OCI-M1 (cell line): ENCODE measurements around the gene FAM50A.

ENCODE experiments used
- DNase-seq: peaks from one replicate; lab custom pipeline; 2025; lab: John Stamatoyannopoulos, UW

Gene FAM50A

DNA sequence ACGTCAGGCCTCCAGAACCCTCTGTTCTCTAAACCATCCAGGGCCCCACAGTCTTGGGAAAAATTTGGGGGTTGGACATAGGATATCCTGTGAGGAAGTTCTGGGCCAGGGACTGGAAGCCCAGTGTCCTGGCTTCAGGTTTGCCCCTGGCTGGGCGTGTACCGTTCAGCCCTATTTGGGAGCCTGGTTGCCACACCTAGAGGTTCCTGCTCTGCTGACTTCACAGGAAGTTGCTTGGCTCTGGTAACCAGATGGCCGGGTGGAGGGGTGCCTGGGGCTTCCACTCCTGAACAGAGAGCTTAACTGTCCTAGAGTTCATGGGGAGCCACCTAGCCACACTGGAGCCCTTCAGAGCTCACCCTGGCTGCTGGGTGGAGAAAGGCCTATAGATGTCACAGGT lies 31.5 kb upstream of the FAM50A start:
- peak; percentile 3 for DNase-seq

DNA sequence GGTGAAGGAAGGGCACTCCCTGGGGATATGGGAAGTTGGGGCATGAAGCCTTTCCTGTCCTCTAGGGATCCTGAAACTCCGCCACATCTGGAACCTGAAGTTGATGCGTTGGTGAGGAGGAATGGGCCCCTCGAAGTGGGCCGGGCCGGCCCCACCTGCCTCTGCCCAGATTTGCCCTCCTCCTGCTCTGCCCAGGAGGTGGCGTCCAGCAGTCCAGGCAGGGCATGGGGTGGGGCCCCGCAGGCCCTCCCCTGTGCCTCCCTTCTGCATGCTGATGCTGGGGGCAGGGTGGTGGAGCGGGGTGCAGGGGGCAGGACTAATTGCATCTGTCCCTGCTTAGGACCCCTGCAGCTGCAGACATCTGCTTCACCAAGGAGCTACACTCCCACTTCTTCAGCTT lies 30.8 kb upstream of the FAM50A start:
- DNase-seq, result no peak

DNA sequence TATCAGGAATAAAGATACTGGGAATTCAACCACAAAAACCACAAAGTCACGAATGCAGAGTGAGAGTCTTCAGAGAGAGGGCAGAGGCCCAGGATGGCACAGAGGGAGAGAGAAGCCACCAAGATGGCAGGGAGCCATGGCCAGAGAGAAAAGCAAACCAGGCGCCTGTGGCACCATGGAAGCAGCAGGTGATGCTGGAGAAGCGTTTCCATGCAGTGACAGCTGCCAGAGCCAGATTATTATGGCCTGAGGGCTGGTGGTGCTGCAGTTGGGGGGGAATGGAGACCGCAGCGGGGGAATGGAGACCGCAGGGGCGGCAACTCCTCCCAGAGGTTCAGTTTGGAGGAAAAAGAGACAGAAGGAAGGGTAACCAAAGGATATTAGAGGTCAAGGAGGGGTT lies 26.8 kb upstream of the FAM50A start:
- peak; percentile 84 for DNase-seq

DNA sequence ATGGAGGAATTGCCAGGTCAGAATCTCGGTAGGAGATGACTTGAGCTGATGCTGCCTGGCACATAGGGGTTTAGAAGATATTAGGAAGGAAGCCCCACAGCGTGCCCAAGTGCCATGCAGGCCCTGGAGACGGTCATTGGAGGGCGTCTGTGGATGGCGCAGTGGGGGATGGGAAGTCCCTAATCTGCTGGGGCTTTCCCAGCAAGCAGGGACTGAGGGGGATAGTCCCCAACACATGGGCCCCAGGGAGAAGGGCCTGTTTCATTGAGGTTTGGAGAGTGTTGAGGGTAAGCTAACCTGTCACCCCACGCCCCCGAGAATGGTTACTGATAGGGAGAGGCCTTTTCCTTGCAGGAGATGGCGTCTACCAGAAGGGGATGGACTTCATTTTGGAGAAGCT lies 24.8 kb upstream of the FAM50A start:
- DNase-seq, result no peak

DNA sequence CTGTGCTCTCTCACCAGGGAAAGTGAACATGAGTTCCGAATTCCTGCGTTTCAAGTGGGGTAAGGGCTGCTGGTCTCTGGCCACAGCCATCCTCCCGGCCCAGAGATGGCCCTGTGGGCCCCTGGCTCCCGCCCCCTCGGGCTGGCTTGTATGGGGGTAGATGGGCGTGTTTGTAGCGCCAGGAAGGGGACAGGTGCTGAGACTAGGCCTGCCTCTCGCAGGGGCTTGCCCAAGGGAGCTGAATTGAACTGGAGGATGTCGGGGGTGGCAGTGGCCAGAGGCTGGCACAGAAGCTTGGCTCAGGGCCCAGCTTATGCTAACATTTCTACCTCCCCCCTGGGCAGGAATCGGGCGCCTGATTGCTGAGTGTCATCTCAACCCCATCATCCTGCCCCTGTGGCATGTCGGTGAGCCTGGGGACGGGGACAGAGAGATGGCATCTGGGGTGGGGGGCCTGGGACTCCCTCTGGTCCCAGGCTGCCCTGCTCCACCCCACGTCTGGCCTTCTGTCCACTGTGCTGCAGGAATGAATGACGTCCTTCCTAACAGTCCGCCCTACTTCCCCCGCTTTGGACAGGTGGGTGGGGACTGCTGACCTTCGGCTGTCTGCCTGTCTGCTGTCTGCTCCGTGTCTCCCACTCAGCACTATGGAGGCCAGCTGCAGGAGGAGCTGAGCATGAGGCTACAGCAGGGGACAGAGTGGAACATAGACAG lies 24.1 kb upstream of the FAM50A start:
- DNase-seq, result no peak

DNA sequence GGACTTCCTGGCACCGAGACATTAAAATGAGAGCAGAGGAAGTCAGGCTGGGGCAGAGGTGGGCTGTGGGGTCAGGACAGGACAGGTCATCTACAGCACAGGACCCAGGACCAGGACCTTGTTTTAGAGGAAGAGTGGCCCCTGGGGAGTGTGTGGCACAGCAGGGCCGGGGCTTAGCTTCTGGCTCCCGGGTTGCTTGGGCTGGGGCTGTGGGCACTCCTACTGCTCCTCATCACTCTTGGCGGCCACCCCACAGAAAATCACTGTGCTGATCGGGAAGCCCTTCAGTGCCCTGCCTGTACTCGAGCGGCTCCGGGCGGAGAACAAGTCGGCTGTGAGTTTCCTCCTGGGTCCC lies 23.6 kb upstream of the FAM50A start:
- no peak for DNase-seq

DNA sequence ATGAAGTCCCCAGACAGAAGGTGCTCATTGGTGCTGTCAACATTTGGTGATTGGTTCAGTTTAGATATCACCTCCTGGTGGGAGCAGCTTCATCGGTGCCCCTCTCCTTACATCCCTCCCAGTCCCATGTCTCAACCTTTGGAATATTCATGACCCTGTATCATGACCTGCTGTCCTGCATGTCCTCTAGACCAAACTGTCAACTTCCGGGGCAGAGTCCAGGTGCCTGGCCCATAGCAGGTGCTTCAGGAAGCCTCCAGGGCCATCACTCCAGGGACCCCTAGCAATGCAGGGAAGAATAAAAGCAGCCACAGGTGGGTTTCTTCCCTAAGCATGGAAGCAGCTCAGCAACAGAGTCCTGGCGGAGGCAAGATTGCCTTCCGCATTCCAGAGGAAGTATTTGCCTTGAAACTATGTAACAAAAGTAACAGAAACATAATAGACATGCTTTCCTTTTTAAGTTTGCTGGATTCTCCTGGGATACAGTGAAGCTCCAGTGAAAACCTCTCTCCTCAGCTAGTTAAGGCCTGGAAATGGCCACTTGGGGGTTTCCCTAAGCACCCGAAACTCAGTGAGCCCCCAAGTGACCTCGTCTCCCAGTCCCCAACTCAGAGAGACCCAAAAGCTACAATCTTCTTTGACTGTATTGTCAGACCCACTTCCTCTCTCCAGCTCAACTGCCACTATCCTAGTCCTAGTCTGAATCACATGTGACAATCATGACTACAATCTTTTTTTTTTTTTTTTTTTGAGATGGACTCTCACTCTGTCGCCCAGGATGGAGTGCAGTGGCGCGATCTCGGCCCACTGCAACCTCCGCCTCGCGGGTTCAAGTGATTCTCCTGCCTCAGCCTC lies 16.8 kb upstream of the FAM50A start:
- peak; percentile 24 for DNase-seq

DNA sequence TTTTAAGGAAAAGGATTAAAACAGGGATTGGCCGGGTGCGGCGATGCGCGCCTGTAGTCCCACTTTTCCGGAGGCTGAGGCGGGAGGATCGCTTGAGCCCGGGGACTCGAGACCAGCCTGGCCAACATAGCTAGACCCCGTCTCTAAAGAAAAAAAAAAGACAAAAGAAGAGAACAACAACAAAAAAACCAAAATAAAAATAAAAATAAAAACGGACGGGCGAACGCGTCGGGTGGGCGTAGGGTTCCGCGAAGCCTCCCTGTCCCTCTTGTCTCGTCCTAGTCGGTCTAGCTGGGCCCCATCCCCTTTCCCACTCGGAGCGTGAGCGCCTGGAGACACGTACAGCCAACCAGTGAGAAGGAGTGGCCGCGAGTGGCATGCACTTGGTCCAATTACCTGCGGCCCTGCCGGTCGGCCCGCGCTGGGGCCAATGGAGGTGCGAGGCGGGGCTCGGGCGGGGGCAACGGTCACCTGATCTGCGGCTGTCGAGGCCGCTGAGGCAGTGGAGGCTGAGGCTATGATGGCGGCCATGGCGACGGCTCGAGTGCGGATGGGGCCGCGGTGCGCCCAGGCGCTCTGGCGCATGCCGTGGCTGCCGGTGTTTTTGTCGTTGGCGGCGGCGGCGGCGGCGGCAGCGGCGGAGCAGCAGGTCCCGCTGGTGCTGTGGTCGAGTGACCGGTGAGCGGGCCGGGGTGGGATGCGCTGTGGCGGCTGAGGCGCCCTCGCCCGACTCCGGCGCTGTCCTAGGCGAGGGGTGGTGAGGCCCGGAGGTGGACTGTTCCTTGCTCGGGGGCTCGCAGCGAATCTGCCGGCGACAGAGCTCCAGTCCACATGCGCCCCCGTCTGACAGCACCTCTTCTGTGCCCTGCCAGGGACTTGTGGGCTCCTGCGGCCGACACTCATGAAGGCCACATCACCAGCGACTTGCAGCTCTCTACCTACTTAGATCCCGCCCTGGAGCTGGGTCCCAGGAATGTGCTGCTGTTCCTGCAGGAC lies 15.5 kb upstream of the FAM50A start, which contains the start of gene ATP6AP1:
TSS of gene ATP6AP1 (plus strand) at position 502 of the 996 bp plus-strand sequence. CDS start at position 518, 16 bp downstream.
- DNase-seq, result peak; percentile 94

DNA sequence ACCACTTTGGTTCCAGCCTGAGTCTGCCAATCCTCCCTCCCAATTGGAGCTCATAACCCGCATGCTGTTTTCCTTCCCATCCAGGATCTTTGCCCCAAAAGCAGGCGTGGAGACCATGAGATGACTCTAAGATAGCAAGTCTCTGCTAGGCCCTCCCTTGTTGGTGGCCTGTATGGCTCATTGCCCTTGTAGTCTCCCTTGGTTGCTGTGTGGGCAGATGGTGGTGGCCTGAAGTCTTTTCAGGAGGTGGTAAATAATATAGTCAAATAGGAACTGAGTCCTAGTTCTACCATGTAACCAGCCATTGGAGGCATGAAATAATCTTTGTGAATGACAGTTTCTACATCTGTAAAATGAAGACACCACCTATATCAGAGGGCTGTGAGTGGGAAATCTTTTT lies 14.2 kb upstream of the FAM50A start:
- no peak for DNase-seq

DNA sequence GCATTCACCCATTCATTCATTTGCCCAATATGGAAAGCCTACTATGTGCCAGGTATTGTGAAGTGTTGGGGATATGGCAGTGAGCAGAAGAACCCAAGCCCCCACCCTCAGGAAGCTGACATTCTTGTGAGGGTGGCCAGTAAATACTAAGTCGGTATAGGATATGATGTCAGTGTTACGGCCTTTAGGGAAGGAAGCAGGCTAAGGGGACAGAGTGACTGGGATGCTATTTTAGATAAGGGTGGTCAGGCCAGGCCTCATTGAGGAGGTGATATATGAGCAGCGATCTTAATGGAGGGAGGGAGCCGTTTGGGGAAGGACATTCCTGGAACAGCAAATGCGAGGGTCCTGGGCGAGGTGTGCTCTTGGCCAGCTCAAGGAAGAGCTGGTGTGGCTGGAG lies 13.5 kb upstream of the FAM50A start:
- peak; percentile 54 for DNase-seq

DNA sequence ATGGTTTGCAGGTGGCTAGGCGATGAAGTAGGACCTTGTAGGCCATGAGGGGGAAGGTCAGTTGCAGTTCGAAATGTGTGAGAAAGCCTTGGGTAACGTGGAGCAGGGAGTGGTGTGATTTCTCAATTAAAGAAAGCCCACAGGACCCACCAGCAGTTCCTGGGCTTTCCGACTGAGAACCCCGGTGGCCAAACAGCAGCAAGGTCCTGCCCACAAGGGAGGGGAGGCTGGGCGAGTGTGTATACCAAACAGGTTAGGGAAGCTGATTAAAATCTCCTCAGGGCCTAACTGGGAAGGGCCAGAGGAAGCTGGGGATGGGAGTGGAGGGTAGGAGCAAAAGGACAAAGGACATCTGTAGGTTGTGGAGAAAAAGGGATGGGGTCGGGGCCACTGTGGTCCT lies 13.0 kb upstream of the FAM50A start:
- peak; percentile 67 for DNase-seq

DNA sequence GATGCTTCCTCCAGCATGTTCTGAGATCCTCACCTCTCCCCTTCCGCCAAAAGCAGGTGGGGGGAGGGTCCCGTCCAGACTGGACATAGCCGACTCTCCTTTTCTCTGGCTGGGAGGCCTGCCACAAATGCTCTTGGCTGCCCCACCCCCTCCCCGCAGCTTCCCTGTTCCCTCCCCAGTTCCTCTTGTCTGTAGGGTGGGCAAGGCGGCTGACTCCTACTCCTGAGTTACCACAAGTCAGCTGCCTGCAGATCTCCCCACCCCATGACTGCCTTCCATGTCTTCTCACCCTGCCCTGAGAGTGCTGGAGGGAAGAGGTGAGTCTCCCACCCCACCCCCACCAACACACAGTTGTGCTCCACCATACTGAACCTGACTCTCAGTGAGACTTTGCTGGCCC lies 12.6 kb upstream of the FAM50A start:
- DNase-seq, result peak; percentile 73

DNA sequence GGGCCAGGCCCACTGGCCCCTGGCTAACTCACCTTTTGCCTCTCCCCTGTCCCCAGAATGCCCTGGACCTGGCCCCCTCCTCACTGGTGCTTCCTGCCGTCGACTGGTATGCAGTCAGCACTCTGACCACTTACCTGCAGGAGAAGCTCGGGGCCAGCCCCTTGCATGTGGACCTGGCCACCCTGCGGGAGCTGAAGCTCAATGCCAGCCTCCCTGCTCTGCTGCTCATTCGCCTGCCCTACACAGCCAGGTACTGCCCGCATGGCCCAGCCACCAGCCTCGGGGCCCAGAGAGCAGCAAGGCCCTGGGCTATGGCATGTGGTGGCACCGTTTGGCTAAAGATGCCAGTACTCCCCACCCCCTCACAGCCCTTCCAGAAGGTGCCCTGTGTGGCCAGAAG lies 11.7 kb upstream of the FAM50A start:
- DNase-seq, result no peak

DNA sequence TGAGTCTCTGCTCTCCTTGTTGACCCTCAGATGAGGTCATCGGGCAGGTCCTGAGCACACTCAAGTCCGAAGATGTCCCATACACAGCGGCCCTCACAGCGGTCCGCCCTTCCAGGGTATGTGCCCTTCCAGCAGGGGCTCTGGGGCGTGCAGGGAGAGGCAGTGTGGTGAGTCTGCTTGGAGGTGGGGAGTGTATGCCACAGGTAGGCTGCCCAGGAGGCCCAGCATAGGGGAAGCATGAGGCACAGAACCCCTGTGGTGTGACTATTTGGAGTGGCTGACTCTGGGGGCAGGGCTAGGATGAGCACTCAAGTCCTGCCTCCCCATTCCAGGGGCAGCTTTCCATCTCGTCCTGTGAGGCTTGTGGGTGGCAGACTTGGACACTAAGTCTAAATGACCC lies 10.3 kb upstream of the FAM50A start:
- DNase-seq, result no peak

DNA sequence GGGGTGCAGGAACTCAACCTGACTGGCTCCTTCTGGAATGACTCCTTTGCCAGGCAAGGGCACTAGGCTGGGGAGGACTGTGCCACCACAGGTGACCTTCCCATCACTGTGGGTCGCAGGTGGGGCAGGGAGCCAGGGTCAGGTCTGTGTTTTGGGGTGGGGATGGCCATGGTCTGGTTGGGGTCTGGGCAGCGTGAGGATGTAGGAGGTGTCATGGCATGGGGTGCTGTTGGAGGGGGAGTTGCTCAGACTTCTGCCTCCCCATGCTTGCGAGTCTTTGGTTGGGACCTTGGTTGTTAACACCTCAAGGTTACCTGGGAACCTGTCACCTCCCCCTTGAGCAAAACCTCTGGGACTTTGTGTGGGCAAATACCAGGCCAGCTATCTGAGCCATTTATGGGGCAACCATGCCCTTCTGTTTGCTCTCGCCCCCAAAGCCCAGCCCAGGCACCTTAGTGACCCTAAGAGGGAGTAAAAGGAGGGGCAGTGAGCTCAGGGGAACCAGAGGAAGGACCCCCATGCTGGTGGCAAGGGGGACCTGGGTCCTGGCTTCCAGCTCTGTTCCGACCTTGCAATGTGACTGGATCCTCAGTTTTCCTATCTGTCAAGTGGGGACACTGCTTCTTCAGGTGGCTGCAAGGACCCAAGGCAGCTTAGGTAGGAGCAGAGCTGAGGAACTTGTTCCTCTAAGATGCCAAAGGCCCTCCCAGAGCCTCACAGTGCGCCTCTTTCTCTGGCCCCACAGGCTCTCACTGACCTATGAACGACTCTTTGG lies 9.4 kb upstream of the FAM50A start:
- DNase-seq, result no peak

DNA sequence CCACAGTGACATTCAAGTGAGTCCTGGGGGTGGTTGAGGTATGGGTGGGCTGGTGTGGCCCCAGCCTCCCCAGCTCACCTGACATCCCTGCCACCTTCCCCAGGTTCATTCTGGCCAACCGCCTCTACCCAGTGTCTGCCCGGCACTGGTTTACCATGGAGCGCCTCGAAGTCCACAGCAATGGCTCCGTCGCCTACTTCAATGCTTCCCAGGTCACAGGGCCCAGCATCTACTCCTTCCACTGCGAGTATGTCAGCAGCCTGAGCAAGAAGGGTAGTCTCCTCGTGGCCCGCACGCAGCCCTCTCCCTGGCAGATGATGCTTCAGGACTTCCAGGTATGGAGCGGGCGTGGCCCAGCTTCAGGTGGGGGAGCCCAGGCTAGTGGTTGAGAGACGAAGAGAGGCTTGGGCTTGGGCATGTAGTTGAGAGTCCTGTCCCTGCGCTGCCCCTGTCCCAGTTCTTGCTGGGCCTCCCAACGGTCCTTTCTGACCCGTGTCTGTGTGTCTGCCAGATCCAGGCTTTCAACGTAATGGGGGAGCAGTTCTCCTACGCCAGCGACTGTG lies 8.7 kb upstream of the FAM50A start:
- DNase-seq, result no peak

DNA sequence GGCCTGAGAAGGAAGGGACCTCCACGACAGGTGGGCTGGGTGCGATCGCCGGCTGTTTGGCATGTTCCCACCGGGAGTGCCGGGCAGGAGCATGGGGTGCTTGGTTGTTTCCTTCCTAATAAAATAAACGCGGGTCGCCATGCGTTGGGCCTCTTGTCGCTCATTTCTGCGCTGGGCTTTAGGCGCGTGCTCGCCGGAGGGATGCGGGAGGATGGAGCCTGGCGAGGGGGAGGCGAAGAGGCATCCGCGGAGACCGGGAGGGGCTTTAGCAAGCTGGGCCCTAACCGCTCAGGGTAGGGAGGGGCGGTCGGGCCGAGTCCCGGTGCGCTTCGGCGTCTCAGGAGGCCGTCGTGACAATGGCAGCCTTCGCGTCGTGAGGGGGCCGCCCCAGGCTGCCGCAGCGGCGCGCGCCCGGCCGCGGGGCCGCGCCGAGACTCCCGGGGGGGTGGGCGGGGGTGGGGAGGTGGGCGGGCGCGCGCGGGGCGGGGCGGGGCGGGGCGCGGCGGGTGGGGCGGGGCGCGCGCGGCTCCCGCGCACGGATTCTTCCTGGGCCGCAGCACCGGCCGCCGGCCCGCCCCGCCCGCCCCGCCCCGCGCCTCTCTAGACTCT lies 7.5 kb upstream of the FAM50A start:
- DNase-seq, result no peak

DNA sequence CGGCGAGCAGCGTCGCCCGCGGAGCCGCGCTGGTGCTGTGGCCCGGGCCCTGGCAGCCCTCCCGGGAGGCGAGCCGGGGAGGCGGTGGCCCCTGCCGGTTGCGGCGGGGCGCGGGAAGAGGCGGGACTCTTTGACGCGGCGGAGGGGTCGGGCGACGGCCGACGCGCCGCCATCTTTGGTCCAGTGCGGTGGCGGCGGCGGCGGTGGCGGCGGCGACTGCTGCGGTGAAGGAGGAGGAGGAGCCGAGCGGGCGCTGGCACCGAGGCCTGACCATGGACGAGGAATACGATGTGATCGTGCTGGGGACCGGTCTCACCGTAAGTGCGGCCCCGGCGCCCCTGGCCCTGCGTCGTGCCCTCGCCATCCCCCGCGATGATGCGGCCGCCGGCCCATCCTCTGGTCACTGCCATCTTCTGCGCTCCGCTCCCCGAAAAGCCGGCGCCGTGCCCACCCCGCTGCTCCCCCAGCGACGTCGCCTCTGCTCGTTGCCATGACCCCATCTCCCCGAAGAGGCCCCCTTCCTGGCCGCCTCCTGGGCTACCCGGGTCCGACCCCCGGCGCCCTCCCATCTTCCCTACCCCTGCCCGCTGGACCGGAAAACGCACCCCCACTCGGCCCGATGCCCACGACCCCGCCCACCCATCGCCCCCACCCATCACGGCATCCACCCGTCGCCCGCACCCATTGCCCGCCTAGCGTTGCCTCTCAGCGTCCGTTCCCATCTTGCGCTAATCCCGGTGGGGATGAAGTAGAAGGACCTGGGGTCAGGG lies 6.8 kb upstream of the FAM50A start, which contains the start of gene GDI1:
TSS of gene GDI1 (plus strand) at position 172 of the 770 bp plus-strand sequence. CDS start at position 273, 101 bp downstream.
- DNase-seq, result peak; percentile 51

DNA sequence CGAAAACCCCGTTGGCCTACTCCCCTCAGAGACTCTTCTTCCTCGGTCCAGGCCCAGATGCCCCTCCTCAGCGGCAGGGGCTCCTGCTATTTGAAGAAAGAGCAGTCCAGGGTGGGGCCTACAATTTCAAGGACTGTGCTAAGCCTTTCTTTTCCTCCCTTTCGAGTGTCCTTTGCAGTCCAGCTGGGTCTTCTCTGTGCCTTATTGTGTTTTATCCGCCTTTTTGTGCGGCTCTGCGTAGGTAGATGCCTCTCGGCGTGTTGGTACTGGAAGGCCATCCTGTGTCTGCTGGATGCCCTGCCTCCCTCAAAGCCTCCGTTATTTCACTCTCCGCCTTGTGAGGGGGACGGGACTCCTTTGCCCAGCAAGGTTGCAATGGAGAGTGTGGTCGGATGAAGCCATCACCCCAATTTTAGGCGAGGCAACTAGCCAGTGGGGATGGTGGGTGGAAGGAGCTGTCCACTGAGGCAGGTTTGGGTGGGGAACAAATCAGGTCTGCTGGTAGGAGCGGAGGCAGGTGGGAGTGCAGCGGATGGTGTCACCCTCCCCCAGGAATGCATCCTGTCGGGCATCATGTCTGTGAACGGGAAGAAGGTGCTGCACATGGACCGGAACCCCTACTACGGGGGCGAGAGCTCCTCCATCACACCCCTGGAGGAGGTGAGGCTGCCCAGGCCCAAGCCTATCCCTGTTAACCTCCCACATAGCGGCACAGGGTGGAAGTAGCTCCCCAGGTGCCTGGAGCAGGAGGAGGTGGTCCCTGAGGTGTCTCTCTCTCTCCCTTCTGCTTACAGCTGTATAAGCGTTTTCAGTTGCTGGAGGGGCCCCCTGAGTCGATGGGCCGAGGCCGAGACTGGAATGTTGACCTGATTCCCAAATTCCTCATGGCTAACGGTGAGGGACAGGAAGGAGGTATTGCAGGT lies 5.7 kb upstream of the FAM50A start:
- no peak for DNase-seq
